Measurements from ENCODE around the gene NIT1.

- TF ChIP-seq, protein P1, sequence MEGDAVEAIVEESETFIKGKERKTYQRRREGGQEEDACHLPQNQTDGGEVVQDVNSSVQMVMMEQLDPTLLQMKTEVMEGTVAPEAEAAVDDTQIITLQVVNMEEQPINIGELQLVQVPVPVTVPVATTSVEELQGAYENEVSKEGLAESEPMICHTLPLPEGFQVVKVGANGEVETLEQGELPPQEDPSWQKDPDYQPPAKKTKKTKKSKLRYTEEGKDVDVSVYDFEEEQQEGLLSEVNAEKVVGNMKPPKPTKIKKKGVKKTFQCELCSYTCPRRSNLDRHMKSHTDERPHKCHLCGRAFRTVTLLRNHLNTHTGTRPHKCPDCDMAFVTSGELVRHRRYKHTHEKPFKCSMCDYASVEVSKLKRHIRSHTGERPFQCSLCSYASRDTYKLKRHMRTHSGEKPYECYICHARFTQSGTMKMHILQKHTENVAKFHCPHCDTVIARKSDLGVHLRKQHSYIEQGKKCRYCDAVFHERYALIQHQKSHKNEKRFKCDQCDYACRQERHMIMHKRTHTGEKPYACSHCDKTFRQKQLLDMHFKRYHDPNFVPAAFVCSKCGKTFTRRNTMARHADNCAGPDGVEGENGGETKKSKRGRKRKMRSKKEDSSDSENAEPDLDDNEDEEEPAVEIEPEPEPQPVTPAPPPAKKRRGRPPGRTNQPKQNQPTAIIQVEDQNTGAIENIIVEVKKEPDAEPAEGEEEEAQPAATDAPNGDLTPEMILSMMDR (IDR thresholded peaks at IDR 0.05) = no peak
- no peak for TF ChIP-seq POLR2A (IDR thresholded peaks at IDR 0.05)
Observed at GRCh38 chr1:161121042-161121650, 3.2 kb downstream of the NIT1 start.

Measured in suprapubic skin (tissue), 3 donors.